ENCODE data around the gene KCNAB1. TPM values are rescaled to one million over a fixed set of nuclear protein-coding genes. Genes with fewer than 3 reads are reported as not detected.

KCNAB1 gene
- total and polyA plus RNA-seq, 2 experiments from 2014 or later, result 0.80 to 1.4 TPM

GRCh38 chr3:156170571-156170970 is 50.2 kb downstream of the KCNAB1 start:
- TF ChIP-seq EZH2 (IDR thresholded peaks at IDR 0.05; ENCODE audit: borderline replicate concordance), result no peak
- no peak for TF ChIP-seq EZH2phosphoT487 (IDR thresholded peaks at IDR 0.05; ENCODE audit: low read depth, severe bottlenecking, unreplicated experiment)
- TF ChIP-seq CTCF (IDR thresholded peaks at IDR 0.05; ENCODE audit: poor library complexity), result no peak
- no peaks in the 10 kb centered on the region for H3K9me2 ChIP-seq (replicated peaks; ENCODE audit: insufficient read depth)
- no peaks in the 10 kb centered on the region for H3K27me3 ChIP-seq
- H3K4me2 ChIP-seq, result no peak overlapping the region
- DNase-seq (ENCODE audit: low spot score), result no peak
- no peak overlapping the region for H2AFZ ChIP-seq
- no peaks in the 10 kb centered on the region for H3K4me1 ChIP-seq (ENCODE audit: insufficient read depth)
- no peaks in the 10 kb centered on the region for H3K9me3 ChIP-seq (ENCODE audit: low read depth)
- no peaks in the 10 kb centered on the region for H3K36me3 ChIP-seq (replicated peaks; ENCODE audit: insufficient read depth, low read depth)
- H3K79me2 ChIP-seq, result no peaks in the 10 kb centered on the region
- no peak overlapping the region for H3K27ac ChIP-seq
- no peak overlapping the region for H3K4me3 ChIP-seq
- H4K20me1 ChIP-seq (ENCODE audit: insufficient read depth, poor library complexity, severe bottlenecking), result no peaks in the 10 kb centered on the region

GRCh38 chr3:156171281-156172267 is 51.2 kb downstream of the KCNAB1 start:
- no peak for TF ChIP-seq CTCF (IDR thresholded peaks at IDR 0.05; ENCODE audit: poor library complexity)
- no peak for TF ChIP-seq EZH2phosphoT487 (IDR thresholded peaks at IDR 0.05; ENCODE audit: low read depth, severe bottlenecking, unreplicated experiment)
- no peak for TF ChIP-seq EZH2 (IDR thresholded peaks at IDR 0.05; ENCODE audit: borderline replicate concordance)
- no peaks in the 10 kb centered on the region for H3K27me3 ChIP-seq
- no peak overlapping the region for H3K4me3 ChIP-seq
- no peaks in the 10 kb centered on the region for H3K9me2 ChIP-seq (replicated peaks; ENCODE audit: insufficient read depth)
- H3K27ac ChIP-seq, result no peak overlapping the region
- no peak overlapping the region for H2AFZ ChIP-seq
- WGBS (ENCODE audit: low lambda C conversion rate, missing lambda C conversion rate), result 68% methylated on average over 5 of the region's 5 CpGs
- no peaks in the 10 kb centered on the region for H3K79me2 ChIP-seq
- H3K4me1 ChIP-seq (ENCODE audit: insufficient read depth), result no peaks in the 10 kb centered on the region
- no peak for DNase-seq (ENCODE audit: low spot score)
- no peaks in the 10 kb centered on the region for H4K20me1 ChIP-seq (ENCODE audit: insufficient read depth, poor library complexity, severe bottlenecking)
- no peaks in the 10 kb centered on the region for H3K36me3 ChIP-seq (replicated peaks; ENCODE audit: insufficient read depth, low read depth)
- H3K9me3 ChIP-seq (ENCODE audit: low read depth), result no peaks in the 10 kb centered on the region
- H3K4me2 ChIP-seq, result no peak overlapping the region

- no peak for TF ChIP-seq EZH2phosphoT487 (IDR thresholded peaks at IDR 0.05; ENCODE audit: low read depth, severe bottlenecking, unreplicated experiment)
- TF ChIP-seq CTCF (IDR thresholded peaks at IDR 0.05; ENCODE audit: poor library complexity), result no peak
- no peak for TF ChIP-seq EZH2 (IDR thresholded peaks at IDR 0.05; ENCODE audit: borderline replicate concordance)
- 95% methylated on average over 5 of the region's 5 CpGs for WGBS (ENCODE audit: low lambda C conversion rate, missing lambda C conversion rate)
These were observed 52.2 kb downstream of the KCNAB1 start for GRCh38 chr3:156172536-156172935.

More at GRCh38 chr3:156172536-156172935, 52.2 kb downstream of the KCNAB1 start:
- H3K9me2 ChIP-seq (replicated peaks; ENCODE audit: insufficient read depth), result no peaks in the 10 kb centered on the region
- no peak overlapping the region for H3K4me2 ChIP-seq
- H4K20me1 ChIP-seq (ENCODE audit: insufficient read depth, poor library complexity, severe bottlenecking), result no peaks in the 10 kb centered on the region
- no peaks in the 10 kb centered on the region for H3K79me2 ChIP-seq
- no peaks in the 10 kb centered on the region for H3K36me3 ChIP-seq (replicated peaks; ENCODE audit: insufficient read depth, low read depth)
- no peak overlapping the region for H3K4me3 ChIP-seq
- H3K27me3 ChIP-seq, result no peaks in the 10 kb centered on the region
- no peaks in the 10 kb centered on the region for H3K4me1 ChIP-seq (ENCODE audit: insufficient read depth)
- H3K27ac ChIP-seq, result no peak overlapping the region
- H2AFZ ChIP-seq, result no peak overlapping the region
- DNase-seq (ENCODE audit: low spot score), result no peak
- H3K9me3 ChIP-seq (ENCODE audit: low read depth), result no peaks in the 10 kb centered on the region

All from hepatocyte (in vitro differentiated cells).